H1 (cell line): ENCODE measurements around the gene TSR3. TPM values are rescaled to one million over a fixed set of nuclear protein-coding genes. Genes with fewer than 3 reads are reported as not detected.
A peak's percentile ranks its signal among the peaks of the same experiment; 100 is the strongest.

Source experiments
- HDAC2 ChIP-seq, 2 experiments: fragments of 300-600 bp in 1 of 2; sonication (generic) in 1 of 2; IDR thresholded peaks; 2 replicates each; pipeline ENCODE4 v1.6.1; 2011 to 2012; ENCODE audit warnings: low read depth in 2 of 2, low read length in 2 of 2, mild to moderate bottlenecking in 2 of 2, moderate library complexity in 2 of 2, borderline replicate concordance in 1 of 2, inconsistent platforms in 1 of 2
- KDM1A ChIP-seq: fragments of 200-600, 300-600 bp; sonication (generic); IDR thresholded peaks from 2 replicates; pipeline ENCODE4 v1.7.1; 2016; ENCODE audit warnings: mild to moderate bottlenecking, low read length, borderline replicate concordance
- KDM5A ChIP-seq: fragments of 200-600 bp; IDR thresholded peaks from 2 replicates; pipeline ENCODE4 v1.7.1; 2012; ENCODE audit warnings: mild to moderate bottlenecking, low read length, inconsistent platforms, mixed read lengths
- MAFK ChIP-seq: IDR thresholded peaks from 2 replicates; pipeline ENCODE4 v1.6.1; 2012; ENCODE audit warnings: low read depth, mild to moderate bottlenecking, improper control_type of control experiment, low read length
- RFX5 ChIP-seq: IDR thresholded peaks from 2 replicates; pipeline ENCODE4 v1.6.1; 2011; ENCODE audit warnings: low read depth, low read length, improper control_type of control experiment, borderline replicate concordance
- SRF ChIP-seq: IDR thresholded peaks from 2 replicates; pipeline ENCODE4 v1.6.1; 2011; ENCODE audit warnings: mild to moderate bottlenecking, low read depth, low read length, moderate library complexity
- polyA plus RNA-seq, 7 experiments: library from polyadenylated mRNA; depleted of rRNA in 3 of 7; stranded (reverse) in 5 of 7; unstranded in 2 of 7; fragments of >200 nt in 5 of 7; fragments of 200-250 nt in 2 of 7; gene quantifications; 1 replicate in 5 of 7; 2 replicates in 1 of 7; 4 replicates in 1 of 7; pipeline versions ENCODE4 v1.2.1 to v1.2.3, GENCODE V29; 2011 to 2013; ENCODE audit warnings: missing spikeins in 2 of 7, mixed read lengths in 2 of 7
- total RNA-seq: library from RNA; stranded (reverse); fragmentation: NEBNext Ultra II Directional; extraction: Animal tissue kit (Norgen Biotek cat#: 25700); gene quantifications from 2 replicates; pipeline ENCODE4 v1.2.1, GENCODE V29; 2021
- TF ChIP-seq, protein P1 (sequence below): fragments of 300-600 bp; sonication (generic); IDR thresholded peaks from 2 replicates; pipeline ENCODE4 v1.7.1; 2012; ENCODE audit warnings: low read length, moderate library complexity, mild to moderate bottlenecking, inconsistent platforms; ENCODE audit not compliant: insufficient replicate concordance
- TF ChIP-seq, protein P2 (sequence below): IDR thresholded peaks from 2 replicates; pipeline ENCODE4 v1.6.1; 2012; ENCODE audit warnings: inconsistent platforms
- TF ChIP-seq, protein P3 (sequence below): IDR thresholded peaks from 2 replicates; pipeline ENCODE4 v1.6.1; 2012; ENCODE audit warnings: inconsistent platforms

Gene TSR3
- total and polyA plus RNA-seq, 2 of the 8 experiments (the other 6 are each of a cell fraction or from before 2014, with no cell fraction given): 43.1 to 52.3 TPM

DNA sequence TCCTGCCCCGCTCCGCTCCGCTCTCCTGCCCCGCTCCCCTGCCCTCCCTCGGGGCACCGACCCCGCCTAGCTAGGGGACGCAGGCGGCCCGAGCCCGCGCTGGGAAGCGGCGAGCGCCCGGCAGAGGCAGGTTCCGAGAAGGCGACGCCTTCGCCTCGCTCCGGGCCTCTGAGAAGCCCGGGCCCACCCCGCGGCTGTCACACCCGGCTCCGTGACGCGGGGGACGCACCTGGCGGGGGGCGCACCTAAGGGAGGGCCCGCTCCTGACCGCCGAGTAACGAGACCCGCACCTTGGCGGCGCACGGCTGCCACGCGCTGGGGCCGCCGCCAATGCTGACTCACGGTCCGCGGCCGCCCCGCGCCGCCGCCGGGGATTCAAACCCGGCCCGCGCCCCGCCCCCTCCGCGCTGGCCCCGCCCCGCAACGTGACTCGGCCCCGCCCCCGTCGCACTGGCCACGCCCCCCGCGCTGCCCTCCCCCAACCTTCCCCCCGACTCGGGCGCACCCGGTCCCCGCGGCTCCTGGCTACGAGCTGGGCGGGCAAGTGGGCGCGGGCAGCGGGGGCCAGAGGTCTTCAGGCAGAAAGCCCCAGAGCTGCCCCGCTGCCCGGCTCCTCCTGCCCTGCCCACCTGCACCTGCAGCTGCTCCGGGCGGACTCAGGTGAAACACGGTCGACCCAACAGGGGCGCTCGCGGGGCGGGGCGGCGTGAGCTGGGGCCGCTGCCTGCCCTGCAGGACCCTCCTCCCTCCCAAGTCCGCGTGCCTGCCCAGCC, 27.8 kb upstream of the TSR3 start (continued):
- TF ChIP-seq, protein P1, sequence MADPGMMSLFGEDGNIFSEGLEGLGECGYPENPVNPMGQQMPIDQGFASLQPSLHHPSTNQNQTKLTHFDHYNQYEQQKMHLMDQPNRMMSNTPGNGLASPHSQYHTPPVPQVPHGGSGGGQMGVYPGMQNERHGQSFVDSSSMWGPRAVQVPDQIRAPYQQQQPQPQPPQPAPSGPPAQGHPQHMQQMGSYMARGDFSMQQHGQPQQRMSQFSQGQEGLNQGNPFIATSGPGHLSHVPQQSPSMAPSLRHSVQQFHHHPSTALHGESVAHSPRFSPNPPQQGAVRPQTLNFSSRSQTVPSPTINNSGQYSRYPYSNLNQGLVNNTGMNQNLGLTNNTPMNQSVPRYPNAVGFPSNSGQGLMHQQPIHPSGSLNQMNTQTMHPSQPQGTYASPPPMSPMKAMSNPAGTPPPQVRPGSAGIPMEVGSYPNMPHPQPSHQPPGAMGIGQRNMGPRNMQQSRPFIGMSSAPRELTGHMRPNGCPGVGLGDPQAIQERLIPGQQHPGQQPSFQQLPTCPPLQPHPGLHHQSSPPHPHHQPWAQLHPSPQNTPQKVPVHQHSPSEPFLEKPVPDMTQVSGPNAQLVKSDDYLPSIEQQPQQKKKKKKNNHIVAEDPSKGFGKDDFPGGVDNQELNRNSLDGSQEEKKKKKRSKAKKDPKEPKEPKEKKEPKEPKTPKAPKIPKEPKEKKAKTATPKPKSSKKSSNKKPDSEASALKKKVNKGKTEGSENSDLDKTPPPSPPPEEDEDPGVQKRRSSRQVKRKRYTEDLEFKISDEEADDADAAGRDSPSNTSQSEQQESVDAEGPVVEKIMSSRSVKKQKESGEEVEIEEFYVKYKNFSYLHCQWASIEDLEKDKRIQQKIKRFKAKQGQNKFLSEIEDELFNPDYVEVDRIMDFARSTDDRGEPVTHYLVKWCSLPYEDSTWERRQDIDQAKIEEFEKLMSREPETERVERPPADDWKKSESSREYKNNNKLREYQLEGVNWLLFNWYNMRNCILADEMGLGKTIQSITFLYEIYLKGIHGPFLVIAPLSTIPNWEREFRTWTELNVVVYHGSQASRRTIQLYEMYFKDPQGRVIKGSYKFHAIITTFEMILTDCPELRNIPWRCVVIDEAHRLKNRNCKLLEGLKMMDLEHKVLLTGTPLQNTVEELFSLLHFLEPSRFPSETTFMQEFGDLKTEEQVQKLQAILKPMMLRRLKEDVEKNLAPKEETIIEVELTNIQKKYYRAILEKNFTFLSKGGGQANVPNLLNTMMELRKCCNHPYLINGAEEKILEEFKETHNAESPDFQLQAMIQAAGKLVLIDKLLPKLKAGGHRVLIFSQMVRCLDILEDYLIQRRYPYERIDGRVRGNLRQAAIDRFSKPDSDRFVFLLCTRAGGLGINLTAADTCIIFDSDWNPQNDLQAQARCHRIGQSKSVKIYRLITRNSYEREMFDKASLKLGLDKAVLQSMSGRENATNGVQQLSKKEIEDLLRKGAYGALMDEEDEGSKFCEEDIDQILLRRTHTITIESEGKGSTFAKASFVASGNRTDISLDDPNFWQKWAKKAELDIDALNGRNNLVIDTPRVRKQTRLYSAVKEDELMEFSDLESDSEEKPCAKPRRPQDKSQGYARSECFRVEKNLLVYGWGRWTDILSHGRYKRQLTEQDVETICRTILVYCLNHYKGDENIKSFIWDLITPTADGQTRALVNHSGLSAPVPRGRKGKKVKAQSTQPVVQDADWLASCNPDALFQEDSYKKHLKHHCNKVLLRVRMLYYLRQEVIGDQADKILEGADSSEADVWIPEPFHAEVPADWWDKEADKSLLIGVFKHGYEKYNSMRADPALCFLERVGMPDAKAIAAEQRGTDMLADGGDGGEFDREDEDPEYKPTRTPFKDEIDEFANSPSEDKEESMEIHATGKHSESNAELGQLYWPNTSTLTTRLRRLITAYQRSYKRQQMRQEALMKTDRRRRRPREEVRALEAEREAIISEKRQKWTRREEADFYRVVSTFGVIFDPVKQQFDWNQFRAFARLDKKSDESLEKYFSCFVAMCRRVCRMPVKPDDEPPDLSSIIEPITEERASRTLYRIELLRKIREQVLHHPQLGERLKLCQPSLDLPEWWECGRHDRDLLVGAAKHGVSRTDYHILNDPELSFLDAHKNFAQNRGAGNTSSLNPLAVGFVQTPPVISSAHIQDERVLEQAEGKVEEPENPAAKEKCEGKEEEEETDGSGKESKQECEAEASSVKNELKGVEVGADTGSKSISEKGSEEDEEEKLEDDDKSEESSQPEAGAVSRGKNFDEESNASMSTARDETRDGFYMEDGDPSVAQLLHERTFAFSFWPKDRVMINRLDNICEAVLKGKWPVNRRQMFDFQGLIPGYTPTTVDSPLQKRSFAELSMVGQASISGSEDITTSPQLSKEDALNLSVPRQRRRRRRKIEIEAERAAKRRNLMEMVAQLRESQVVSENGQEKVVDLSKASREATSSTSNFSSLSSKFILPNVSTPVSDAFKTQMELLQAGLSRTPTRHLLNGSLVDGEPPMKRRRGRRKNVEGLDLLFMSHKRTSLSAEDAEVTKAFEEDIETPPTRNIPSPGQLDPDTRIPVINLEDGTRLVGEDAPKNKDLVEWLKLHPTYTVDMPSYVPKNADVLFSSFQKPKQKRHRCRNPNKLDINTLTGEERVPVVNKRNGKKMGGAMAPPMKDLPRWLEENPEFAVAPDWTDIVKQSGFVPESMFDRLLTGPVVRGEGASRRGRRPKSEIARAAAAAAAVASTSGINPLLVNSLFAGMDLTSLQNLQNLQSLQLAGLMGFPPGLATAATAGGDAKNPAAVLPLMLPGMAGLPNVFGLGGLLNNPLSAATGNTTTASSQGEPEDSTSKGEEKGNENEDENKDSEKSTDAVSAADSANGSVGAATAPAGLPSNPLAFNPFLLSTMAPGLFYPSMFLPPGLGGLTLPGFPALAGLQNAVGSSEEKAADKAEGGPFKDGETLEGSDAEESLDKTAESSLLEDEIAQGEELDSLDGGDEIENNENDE: no peak
- TF ChIP-seq MAFK: peak; percentile 75; the same call in 1 of the 2 replicates
- TF ChIP-seq KDM1A: no peak
- no peak for TF ChIP-seq KDM5A
- TF ChIP-seq RFX5: no peak
- no peak for TF ChIP-seq HDAC2 (IDR thresholded peaks at IDR 0.05; ENCODE audit: borderline replicate concordance in 1 of 2, low read depth in 2 of 2, low read length in 2 of 2)
- TF ChIP-seq SRF: no peak
- TF ChIP-seq, protein P2, sequence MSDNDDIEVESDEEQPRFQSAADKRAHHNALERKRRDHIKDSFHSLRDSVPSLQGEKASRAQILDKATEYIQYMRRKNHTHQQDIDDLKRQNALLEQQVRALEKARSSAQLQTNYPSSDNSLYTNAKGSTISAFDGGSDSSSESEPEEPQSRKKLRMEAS: peak; percentile 62
- TF ChIP-seq, protein P3, sequence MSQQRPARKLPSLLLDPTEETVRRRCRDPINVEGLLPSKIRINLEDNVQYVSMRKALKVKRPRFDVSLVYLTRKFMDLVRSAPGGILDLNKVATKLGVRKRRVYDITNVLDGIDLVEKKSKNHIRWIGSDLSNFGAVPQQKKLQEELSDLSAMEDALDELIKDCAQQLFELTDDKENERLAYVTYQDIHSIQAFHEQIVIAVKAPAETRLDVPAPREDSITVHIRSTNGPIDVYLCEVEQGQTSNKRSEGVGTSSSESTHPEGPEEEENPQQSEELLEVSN: peak; percentile 16
